Neural progenitor cell (in vitro differentiated cells): ENCODE measurements around the gene NPC2.

ENCODE experiments used
- CTCF ChIP-seq: fragments of 200-600 bp; sonication (generic); IDR thresholded peaks from 2 replicates; pipeline ENCODE4 v1.5.1; 2017; ENCODE audit warnings: antibody characterized with exemption, mild to moderate bottlenecking
- EZH2 ChIP-seq: fragments of 200-600 bp; sonication (generic); IDR thresholded peaks from 2 replicates; pipeline ENCODE4 v1.6.1; 2017; ENCODE audit warnings: antibody characterized with exemption, mild to moderate bottlenecking, moderate library complexity
- EZH2phosphoT487 ChIP-seq: fragments of 200-600 bp; sonication (generic); IDR thresholded peaks from 2 replicates; pipeline ENCODE4 v1.6.1; 2017; ENCODE audit warnings: antibody characterized with exemption

- TF ChIP-seq CTCF (no peak), EZH2 (no peak), EZH2phosphoT487 (no peak)
Observed at GRCh38 chr14:74459976-74460375, 33.1 kb downstream of the NPC2 start.
